Left forelimb (tissue), 1 donor: ENCODE data around the gene TRHDE.
A peak's percentile ranks its signal among the peaks of the same experiment; 100 is the strongest.

Experiments used
- DNase-seq: peaks from one replicate; pipeline ENCODE4 v3.0.0-alpha.2; 2018; ENCODE audit warnings: low spot score

The TRHDE gene

GRCh38 chr12:72315858-72316257, 43.7 kb downstream of the TRHDE start:
- DNase-seq: no peak

DNA sequence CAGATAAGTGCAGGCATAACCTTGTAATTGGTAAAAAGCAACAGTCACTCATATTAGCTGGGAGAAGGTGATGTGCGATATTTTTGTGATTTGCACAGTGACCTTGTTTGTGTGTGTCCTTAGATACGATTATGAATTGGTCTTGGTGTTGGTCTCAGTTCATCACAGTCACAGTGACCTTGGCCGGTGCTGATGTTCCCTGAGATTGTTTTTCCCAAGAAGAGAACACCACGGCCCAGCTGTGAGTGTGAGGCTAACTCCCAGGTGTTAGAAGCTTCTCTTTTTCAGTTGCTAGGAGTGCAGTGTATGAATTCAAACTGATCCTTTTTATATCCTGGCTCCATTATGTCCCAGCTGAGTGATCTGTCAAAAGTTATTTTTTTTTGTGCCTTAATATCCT, 46.2 kb downstream of the TRHDE start:
- DNase-seq: no peak

DNA sequence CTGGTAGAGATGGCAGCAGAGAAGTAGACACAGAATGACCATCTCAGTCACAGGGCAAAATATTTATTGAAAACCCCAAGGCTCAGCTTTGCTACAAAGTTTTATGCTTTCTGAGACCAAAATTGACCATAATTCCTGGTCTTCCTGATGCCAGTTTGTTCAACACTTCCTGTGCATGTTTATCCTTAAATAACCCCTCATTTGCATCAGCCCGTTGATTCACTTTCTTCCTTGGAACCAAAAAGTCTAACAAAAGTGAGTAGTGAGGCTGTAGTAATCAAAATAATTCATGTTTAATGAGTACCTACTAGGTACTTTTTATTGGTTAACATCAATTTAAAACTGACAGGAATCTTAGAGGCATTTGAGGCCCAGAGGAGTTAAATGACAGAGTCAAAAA, 51.7 kb downstream of the TRHDE start:
- DNase-seq: no peak

- DNase-seq: no peak
Observed at GRCh38 chr12:72330301-72330700, 58.1 kb downstream of the TRHDE start.

GRCh38 chr12:72330784-72331183, 58.6 kb downstream of the TRHDE start:
- no peak for DNase-seq

- DNase-seq: no peak
Observed at GRCh38 chr12:72337382-72337781, 65.2 kb downstream of the TRHDE start.

- DNase-seq: no peak
Observed at GRCh38 chr12:72337946-72338345, 65.8 kb downstream of the TRHDE start.

- no peak for DNase-seq
Observed at GRCh38 chr12:72338437-72338836, 66.3 kb downstream of the TRHDE start.

- DNase-seq: peak; percentile 71
Observed at GRCh38 chr12:72346363-72346944, 74.3 kb downstream of the TRHDE start.

DNA sequence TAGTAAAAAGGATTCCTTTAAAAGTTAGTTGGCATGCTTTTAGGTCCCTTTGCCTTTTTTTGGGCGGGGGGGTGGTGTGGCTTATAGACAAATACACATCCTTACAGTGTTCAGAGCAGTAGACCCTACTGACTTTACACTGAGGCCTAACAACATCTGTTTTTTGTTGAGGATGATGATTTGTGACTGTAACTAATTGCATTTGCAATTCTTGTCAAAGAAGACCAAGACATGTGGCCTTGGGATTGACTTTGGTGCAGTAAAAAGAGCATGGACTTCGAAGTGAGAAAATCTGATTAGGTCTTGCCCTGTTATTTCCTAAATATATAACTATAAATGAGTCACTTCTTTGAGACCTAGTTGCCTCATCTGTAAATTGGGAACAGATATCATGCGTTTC, 77.3 kb downstream of the TRHDE start:
- DNase-seq: no peak

- no peak for DNase-seq
Observed at GRCh38 chr12:72359416-72359815, 87.2 kb downstream of the TRHDE start.

GRCh38 chr12:72365151-72365550, 93.0 kb downstream of the TRHDE start:
- DNase-seq: no peak

GRCh38 chr12:72366255-72366654, 94.1 kb downstream of the TRHDE start:
- DNase-seq: no peak

DNA sequence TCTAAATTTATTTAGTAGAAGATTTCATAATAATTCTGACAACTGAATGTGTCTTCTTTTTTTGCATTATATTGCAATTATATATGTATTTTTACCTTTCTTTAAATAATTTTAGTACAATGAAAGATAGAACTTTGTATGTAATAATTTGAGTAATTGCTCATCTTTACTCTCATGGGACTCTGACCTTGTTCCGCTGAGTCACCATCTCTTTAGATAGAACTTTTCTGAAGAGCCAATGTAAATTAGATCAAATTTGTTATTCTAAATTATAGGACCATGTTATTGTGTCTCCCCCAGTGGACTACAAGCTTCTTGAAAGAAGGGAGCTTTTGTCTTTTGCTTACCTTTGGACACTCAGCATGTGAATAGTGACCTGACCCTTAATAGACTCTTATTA, 96.1 kb downstream of the TRHDE start:
- DNase-seq: no peak

DNA sequence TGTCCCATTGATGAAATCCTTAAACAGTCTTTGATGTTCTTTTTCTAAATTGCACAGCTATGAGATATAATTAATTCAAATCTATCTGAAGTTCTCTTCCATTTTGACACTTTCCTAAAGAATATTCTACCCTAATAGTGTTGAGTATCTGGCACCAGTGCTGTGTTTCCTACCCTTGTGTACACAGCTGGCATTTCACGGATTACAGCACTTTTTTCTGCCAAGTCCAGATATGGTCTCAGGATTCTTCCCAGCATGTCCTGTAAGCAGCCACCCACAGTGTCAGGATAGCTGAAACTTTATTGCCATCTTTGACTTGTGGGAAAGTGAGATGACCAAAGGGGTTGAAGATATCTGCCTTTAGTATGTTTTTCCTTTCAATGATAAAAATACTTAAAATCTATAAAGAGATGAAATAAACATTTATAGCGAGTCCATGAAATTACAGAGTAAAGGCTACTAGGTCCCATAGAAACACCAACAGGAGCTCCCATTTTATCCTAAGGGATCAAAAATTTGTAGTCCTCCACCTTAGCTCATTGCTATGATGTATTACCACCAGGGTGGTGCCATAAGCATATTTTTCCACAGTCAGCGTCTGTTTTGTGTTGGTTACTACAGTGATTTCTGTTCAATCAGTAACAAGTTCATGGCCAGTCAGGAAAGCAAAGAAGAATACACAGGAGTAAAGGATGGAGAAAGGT, 96.7 kb downstream of the TRHDE start:
- no peak for DNase-seq

GRCh38 chr12:72369423-72369959, 97.3 kb downstream of the TRHDE start:
- no peak for DNase-seq

- no peak for DNase-seq
Observed at GRCh38 chr12:72380441-72380840, 108.3 kb downstream of the TRHDE start.

DNA sequence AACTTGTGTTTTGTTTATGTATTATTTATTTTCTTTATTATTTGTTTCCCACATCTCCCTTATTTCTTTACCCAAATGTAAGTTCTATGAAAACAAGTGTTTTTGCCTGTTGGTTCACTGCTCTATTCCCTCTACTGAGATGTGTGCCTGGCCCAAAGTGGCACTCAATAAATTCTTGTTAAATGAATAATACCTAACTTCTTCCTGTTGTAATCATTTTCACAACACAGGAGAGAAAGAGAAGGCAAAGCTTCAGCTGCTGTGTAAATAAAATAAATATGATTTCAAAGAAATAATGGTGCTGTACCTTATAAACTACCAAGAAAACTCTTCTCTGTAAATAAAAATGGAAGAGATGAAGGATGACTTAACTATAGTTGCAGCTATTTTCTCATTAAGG, 116.2 kb downstream of the TRHDE start:
- DNase-seq: no peak

- no peak for DNase-seq
Observed at GRCh38 chr12:72390146-72390545, 118.0 kb downstream of the TRHDE start.

DNA sequence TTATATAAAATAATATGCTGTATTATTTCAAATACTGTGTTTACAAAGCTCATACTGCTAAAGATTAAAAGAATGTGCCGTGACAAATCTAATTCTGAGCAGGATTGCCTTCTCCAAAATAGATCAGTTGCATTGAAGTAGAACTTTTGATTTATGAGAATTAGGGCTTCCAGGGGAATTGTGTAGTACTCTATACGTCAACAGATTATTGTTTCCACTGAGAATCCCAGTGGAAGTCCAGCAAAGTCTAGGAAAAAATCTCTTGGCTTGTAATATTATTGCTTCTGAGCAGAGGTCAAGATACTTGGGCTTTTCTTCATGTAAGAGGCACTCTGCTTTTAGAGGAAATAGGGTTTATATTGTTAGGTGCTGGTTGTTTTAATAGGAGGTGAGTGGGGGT, 133.9 kb downstream of the TRHDE start:
- DNase-seq: no peak

DNA sequence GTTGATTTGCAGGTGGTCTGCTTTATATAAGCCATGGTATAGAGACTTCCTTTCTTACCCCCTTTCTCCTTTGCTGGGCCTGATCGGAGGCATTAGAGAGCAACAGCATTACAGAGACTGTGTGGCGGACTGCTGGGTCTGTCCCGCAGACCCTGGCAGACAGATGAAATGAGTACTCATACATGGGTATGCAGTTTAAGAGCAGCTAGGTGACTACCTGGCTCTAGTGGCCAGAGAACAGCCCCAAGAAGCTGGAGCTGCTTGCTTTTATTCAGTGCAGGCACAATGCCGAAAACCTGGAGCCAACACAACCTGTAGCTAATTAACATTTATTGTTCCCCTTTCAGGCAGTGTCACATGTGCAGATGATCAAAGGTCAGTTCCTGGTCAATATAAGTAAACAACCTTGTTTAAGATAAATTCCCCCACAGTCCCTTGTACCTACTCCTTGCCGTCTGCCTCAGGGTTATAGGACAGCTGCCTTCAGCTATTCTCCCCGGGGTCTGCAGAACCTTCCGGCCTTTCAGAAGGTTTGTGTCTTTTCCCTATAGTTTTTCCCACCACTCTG, 160.0 kb downstream of the TRHDE start:
- DNase-seq: no peak

DNA sequence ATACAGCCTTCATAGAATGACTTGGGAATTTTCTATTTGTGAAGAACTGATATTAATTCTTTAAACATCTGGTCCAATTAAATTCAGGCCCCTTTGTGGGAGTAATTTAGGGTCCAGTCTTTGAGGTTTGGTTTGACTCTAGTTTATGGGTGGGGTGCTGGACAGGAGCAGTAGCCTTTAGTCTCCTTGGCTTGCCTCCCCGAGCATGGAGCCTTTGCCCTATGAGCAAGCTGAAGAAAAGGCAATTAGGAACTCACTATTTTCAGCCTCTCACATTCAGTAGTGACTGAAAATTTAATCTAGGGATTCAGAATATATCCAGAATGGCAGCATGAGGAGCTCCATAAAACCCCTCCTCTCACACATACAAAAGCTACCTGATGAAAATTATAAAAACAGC, 161.1 kb downstream of the TRHDE start:
- no peak for DNase-seq

- DNase-seq: no peak
Observed at GRCh38 chr12:72434999-72435398, 162.8 kb downstream of the TRHDE start.

DNA sequence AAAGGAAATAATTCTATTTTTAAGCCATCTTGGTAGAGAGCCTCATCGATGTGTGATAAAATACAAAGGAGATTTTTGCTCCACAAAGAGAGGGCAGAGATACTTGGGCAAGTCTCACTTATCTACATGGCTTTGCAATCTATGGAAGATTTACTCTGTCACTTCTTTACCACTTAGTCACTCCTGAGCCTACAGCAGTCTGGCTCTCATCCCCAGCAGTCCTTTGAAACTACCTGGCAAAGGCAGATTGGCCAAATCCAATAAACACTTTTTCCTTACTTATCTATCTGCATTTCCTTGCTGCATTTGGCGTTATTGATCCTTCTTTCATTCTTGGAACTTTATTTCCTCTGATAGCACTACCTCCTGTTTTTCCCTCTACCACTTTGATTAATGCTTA, 170.0 kb downstream of the TRHDE start:
- no peak for DNase-seq
